K562 (cell line): ENCODE data around the gene SCNN1A. TPM values are rescaled to one million over a fixed set of nuclear protein-coding genes. Genes with fewer than 3 reads are reported as not detected.
"Not testable (repeated sequence)": the region's sequence is repeated elsewhere in the genome, so short reads cannot be mapped to it uniquely, and the experiment has no call there.

ENCODE experiments used
- ATAC-seq: fragments of 200-7000 bp; cut with Tn5 transposase; 3 replicates; pipeline ENCODE4 v1.9.1; 2020; ENCODE audit warnings: moderate library complexity
- BruUV-seq: library from RNA; stranded (reverse); fragments of 400-500 nt; replicated peaks from 2 replicates; lab custom pipeline; 2021; lab: Mats Ljungman, UMichigan
- CTCF ChIA-PET: fragments of 300-600 bp; formaldehyde crosslinking; extraction: SDS; loops from one replicate; lab custom pipeline; 2021; ENCODE audit warnings: low intra/inter-chr PET ratio; lab: Yijun Ruan, JAX
- POLR2A ChIA-PET: fragments of 300-600, 350-650 bp; sonication (Branson Sonifier 250); formaldehyde crosslinking; extraction: SDS; loops from one replicate; lab custom pipeline; 2021; ENCODE audit warnings: antibody characterized with exemption, inconsistent platforms; lab: Yijun Ruan, JAX
- DNase-seq, 4 experiments: peaks; one replicate each; pipeline versions ENCODE4 v3.0.0 to v3.0.0-alpha.2; 2011 to 2018; ENCODE audit warnings: low spot score in 3 of 4, mixed read lengths in 3 of 4; ENCODE audit errors: extremely low read depth in 1 of 4
- FAIRE-seq: peaks from 2 replicates; lab custom pipeline; 2011; peaks lifted over from hg19 to GRCh38; lab: Jason Lieb, UNC
- H2AFZ ChIP-seq: 2 replicates; pipeline ENCODE4 v1.6.0; 2011; ENCODE audit warnings: low read depth, low read length, control low read depth, inconsistent platforms
- H3K27ac ChIP-seq: fragments of 200-600 bp; 3 replicates; pipeline ENCODE4 v1.8.0; 2011; ENCODE audit warnings: low read depth, mild to moderate bottlenecking, control low read depth, inconsistent platforms, low read length, moderate library complexity, mixed read lengths; ENCODE audit errors: extremely low read depth
- H3K27me3 ChIP-seq, 2 experiments: fragments of 300-600 bp in 1 of 2; 2 replicates in 1 of 2; 3 replicates in 1 of 2; pipeline versions ENCODE4 v1.6.0 to v1.8.0; 2011; ENCODE audit warnings: inconsistent platforms in 2 of 2, low read length in 2 of 2, mild to moderate bottlenecking in 1 of 2, mixed read lengths in 1 of 2, moderate library complexity in 1 of 2; ENCODE audit not compliant: control insufficient read depth in 2 of 2, insufficient read depth in 2 of 2
- H3K36me3 ChIP-seq: fragments of 300-600 bp; 3 replicates; pipeline ENCODE4 v1.8.0; 2011; ENCODE audit warnings: mild to moderate bottlenecking, low read length, inconsistent platforms; ENCODE audit not compliant: control insufficient read depth, insufficient read depth
- H3K4me1 ChIP-seq, 2 experiments: fragments of 200-600 bp in 1 of 2; replicated peaks in 1 of 2; 2 replicates in 1 of 2; 3 replicates in 1 of 2; pipeline versions ENCODE4 v1.5.1 to v1.8.0; 2011; ENCODE audit warnings: inconsistent platforms in 2 of 2, low read length in 2 of 2, mild to moderate bottlenecking in 1 of 2, mixed read lengths in 1 of 2, moderate library complexity in 1 of 2; ENCODE audit not compliant: control insufficient read depth in 2 of 2, insufficient read depth in 2 of 2
- H3K4me2 ChIP-seq: 2 replicates; pipeline ENCODE4 v1.6.1; 2011; ENCODE audit warnings: low read length, control low read depth, inconsistent platforms, mixed read lengths; ENCODE audit not compliant: insufficient read depth
- H3K4me3 ChIP-seq: fragments of 200-600 bp; sonication (generic), shearing (Covaris generic); 2 replicates; pipeline ENCODE4 v1.5.1; 2016; ENCODE audit warnings: control low read depth, inconsistent platforms
- H3K79me2 ChIP-seq: fragments of 200-600 bp; 3 replicates; pipeline ENCODE4 v1.8.0; 2011; ENCODE audit warnings: low read length, inconsistent platforms; ENCODE audit not compliant: control insufficient read depth, insufficient read depth
- H3K9ac ChIP-seq, 2 experiments: 2 replicates each; pipeline versions ENCODE4 v1.6.0 to v1.6.1; 2011; ENCODE audit warnings: low read depth in 2 of 2, low read length in 2 of 2, control low read depth in 1 of 2, inconsistent platforms in 1 of 2, mild to moderate bottlenecking in 1 of 2, mixed read lengths in 1 of 2; ENCODE audit not compliant: insufficient read depth in 1 of 2
- H3K9me1 ChIP-seq: one replicate; pipeline ENCODE4 v1.6.0; 2011; ENCODE audit warnings: inconsistent platforms, mild to moderate bottlenecking, low read length, moderate library complexity; ENCODE audit not compliant: control insufficient read depth, insufficient read depth
- H3K9me3 ChIP-seq: replicated peaks from 2 replicates; pipeline ENCODE4 v1.5.1; 2011; ENCODE audit warnings: low read depth, low read length, inconsistent platforms; ENCODE audit not compliant: control insufficient read depth, insufficient read depth
- H4K20me1 ChIP-seq: replicated peaks from 2 replicates; pipeline ENCODE4 v1.6.1; 2011; ENCODE audit warnings: low read length, inconsistent platforms, mixed read lengths; ENCODE audit not compliant: control insufficient read depth, insufficient read depth
- FOXK2 ChIP-seq, 2 experiments: fragments of 450-650 bp; IDR thresholded peaks in 1 of 2; conservative IDR thresholded peaks in 1 of 2; 2 replicates each; pipeline ENCODE4 v1.6.1; 2016; ENCODE audit warnings: low read depth in 2 of 2, mild to moderate bottlenecking in 1 of 2
- HIVEP1 ChIP-seq: fragments of 250-450 bp; sonication (Bioruptor Pico); IDR thresholded peaks from 2 replicates; pipeline ENCODE4 v1.4.0; 2020; ENCODE audit warnings: mild to moderate bottlenecking
- KDM5B ChIP-seq: fragments of 200-600 bp; sonication (generic); IDR thresholded peaks from 2 replicates; pipeline ENCODE4 v1.6.1; 2012; ENCODE audit warnings: low read depth, mild to moderate bottlenecking, moderate library complexity, low read length, control low read depth, inconsistent platforms; ENCODE audit not compliant: insufficient replicate concordance
- NFRKB ChIP-seq: fragments of 450-650 bp; IDR thresholded peaks from 2 replicates; pipeline ENCODE4 v1.6.1; 2016; ENCODE audit warnings: low read depth
- SMAD4 ChIP-seq: fragments of 250-450 bp; sonication (Bioruptor Pico); conservative IDR thresholded peaks from 2 replicates; pipeline ENCODE4 v1.8.0; 2021; ENCODE audit warnings: inconsistent platforms, mild to moderate bottlenecking, moderate library complexity
- TCF7L2 ChIP-seq: fragments of 150-350 bp; IDR thresholded peaks from 2 replicates; pipeline ENCODE4 v1.6.1; 2016; ENCODE audit warnings: low read depth, mild to moderate bottlenecking, low read length, moderate library complexity
- WGBS: fragments of 100-300 bp; shearing (Covaris generic); methylation state at CpG from one replicate; pipeline ENCODE4 v1.1.6; 2016; ENCODE audit warnings: low coverage, mixed read lengths; ENCODE audit not compliant: insufficient coverage; ENCODE audit errors: missing lambda C conversion rate; 5-methylcytosine and 5-hydroxymethylcytosine counted together
- in situ Hi-C: fragments of 300-500 bp; cut with MboI; formaldehyde crosslinking; loops from 4 replicates; pipeline ENCODE4 v1.15.0; 2018; ENCODE audit warnings: inconsistent platforms, mixed read lengths
- intact Hi-C: fragments of 100-400 bp; cut with micrococcal nuclease; formaldehyde crosslinking; loops from 2 replicates; pipeline ENCODE4 v1.14.2; 2022
- polyA plus RNA-seq, 8 experiments: library from polyadenylated mRNA; depleted of rRNA in 4 of 8; stranded (reverse) in 5 of 8; unstranded in 3 of 8; fragments of >200 nt; fragmentation: Nextera tagmentation in 2 of 8; fragmentation: Illumina TruSeq in 1 of 8; extraction: Ambion mirVana in 2 of 8; extraction: Trizol in 1 of 8; gene quantifications; 2 replicates each; pipeline versions ENCODE4 v1.2.1 to v1.2.3, GENCODE V29; 2011 to 2014; ENCODE audit warnings: inconsistent platforms in 1 of 8, missing spikeins in 1 of 8
- total RNA-seq, 7 experiments: library from RNA; depleted of rRNA in 6 of 7; stranded (reverse); fragments of >200 nt in 6 of 7; fragmentation: Illumina TruSeq in 2 of 7; extraction: Trizol in 2 of 7; gene quantifications; 2 replicates each; pipeline versions ENCODE4 v1.2.1 to v1.2.3, GENCODE V29; 2011 to 2021; ENCODE audit warnings: low replicate concordance in 1 of 7
- TF ChIP-seq, protein P1 (sequence below): fragments of 250-450 bp; sonication (Bioruptor Pico); IDR thresholded peaks from 2 replicates; pipeline ENCODE4 v1.8.0; 2021; ENCODE audit warnings: moderate library complexity, mild to moderate bottlenecking, inconsistent platforms
- TF ChIP-seq, protein P2 (sequence below): IDR thresholded peaks from 2 replicates; pipeline ENCODE4 v1.6.1; 2011; ENCODE audit warnings: borderline replicate concordance, low read depth, mild to moderate bottlenecking, moderate library complexity, low read length; ENCODE audit not compliant: insufficient read depth, poor library complexity, severe bottlenecking

SCNN1A gene
- total and polyA plus RNA-seq, 9 of the 15 experiments (the other 6 are each of a cell fraction or from before 2014, with no cell fraction given): 0.15 to 0.49 (median 0.32) TPM; not detected in 5

- FAIRE-seq, H2AFZ ChIP-seq, BruUV-seq, H3K27me3 ChIP-seq, H3K9me3 ChIP-seq, DNase-seq, CTCF ChIA-PET, H3K9me1 ChIP-seq, H4K20me1 ChIP-seq, ATAC-seq: not testable (repeated sequence)
- Histone ChIP-seq H3K4me1 (peaks cover 52 to 66% of the 10 kb centered on the region in 2 experiments), H3K9ac (peak overlapping the region in 1 of 2 experiments; percentile 4; a peak in 1 of 4 replicates), H3K27ac (peak overlapping the region; percentile 98; the same call in 1 of the 3 replicates), H3K79me2 (peaks cover 71% of the 10 kb centered on the region), H3K36me3 (peaks cover 26% of the 10 kb centered on the region; the same call in 2 of the 3 replicates), H3K4me3 (0 out of 2 replicates have a peak overlapping the region, but pooled peaks have one; percentile 39), H3K4me2 (peak overlapping the region; percentile 88; the same call in 1 of the 2 replicates)
- in situ Hi-C loops: loop anchor here (5.0 kb wide), 1 partner anchor 34 kb away; no protein-coding TSS in a partner anchor
- 71% methylated on average over 5 of the region's 8 CpGs for WGBS
- intact Hi-C loops: loop anchor here (5.0 kb wide), 1 partner anchor 134 kb away; the partner anchor contains the start of gene VAMP1
- POLR2A ChIA-PET: interaction anchor here (0.6 to 4.7 kb wide), 3 partner anchors 11 to 705 kb away, joined by 3 to 38 read pairs (median 7); no protein-coding TSS in a partner anchor
These were observed 36.8 kb downstream of the SCNN1A start for GRCh38 chr12:6338536-6338935.

- Histone ChIP-seq H3K9ac (peak overlapping the region; percentile 11 to 93; a peak in 3 of 4 replicates), H2AFZ (peak overlapping the region; percentile 20; the same call in 1 of the 2 replicates), H3K79me2 (peaks cover 71% of the 10 kb centered on the region), H3K36me3 (peaks cover 31% of the 10 kb centered on the region; the same call in 2 of the 3 replicates), H3K9me1 (no peaks in the 10 kb centered on the region), H3K4me2 (peak overlapping the region; percentile 82), H4K20me1 (no peaks in the 10 kb centered on the region), H3K4me3 (peak overlapping the region; percentile 39), H3K9me3 (no peaks in the 10 kb centered on the region), H3K27ac (peak overlapping the region; percentile 98), H3K4me1 (peaks cover 47 to 61% of the 10 kb centered on the region in 2 experiments), H3K27me3 (no peaks in the 10 kb centered on the region)
- DNase-seq (no peak), FAIRE-seq (peak; percentile 77), ATAC-seq (no peak)
- WGBS: 24% methylated on average over 12 of the region's 12 CpGs
- no TSS peak for BruUV-seq
- ChIA-PET CTCF (no interaction called here), POLR2A (interaction anchor here (1.1 to 4.7 kb wide), 2 partner anchors 11 to 133 kb away, joined by 3 to 38 read pairs; partner anchors contain the start of gene VAMP1)
- intact Hi-C loops (loop anchor here (5.0 kb wide), 1 partner anchor 134 kb away; the partner anchor contains the start of gene VAMP1), in situ Hi-C loops (loop anchor here (5.0 kb wide), 1 partner anchor 34 kb away; no protein-coding TSS in a partner anchor)
- TF ChIP-seq, protein P1, sequence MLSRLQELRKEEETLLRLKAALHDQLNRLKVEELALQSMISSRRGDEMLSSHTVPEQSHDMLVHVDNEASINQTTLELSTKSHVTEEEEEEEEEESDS (CRISPR knock-in tag): no peak
- no peak for TF ChIP-seq NFRKB
- TF ChIP-seq KDM5B: no peak
- TF ChIP-seq FOXK2 (conservative IDR thresholded peaks at IDR 0.05 in 1 of 2, IDR thresholded peaks at IDR 0.05 in 1 of 2; ENCODE audit: low read depth in 2 of 2): no peak
- TF ChIP-seq SMAD4 (CRISPR knock-in tag): no peak
- TF ChIP-seq HIVEP1 (CRISPR knock-in tag): no peak
- TF ChIP-seq, protein P2, sequence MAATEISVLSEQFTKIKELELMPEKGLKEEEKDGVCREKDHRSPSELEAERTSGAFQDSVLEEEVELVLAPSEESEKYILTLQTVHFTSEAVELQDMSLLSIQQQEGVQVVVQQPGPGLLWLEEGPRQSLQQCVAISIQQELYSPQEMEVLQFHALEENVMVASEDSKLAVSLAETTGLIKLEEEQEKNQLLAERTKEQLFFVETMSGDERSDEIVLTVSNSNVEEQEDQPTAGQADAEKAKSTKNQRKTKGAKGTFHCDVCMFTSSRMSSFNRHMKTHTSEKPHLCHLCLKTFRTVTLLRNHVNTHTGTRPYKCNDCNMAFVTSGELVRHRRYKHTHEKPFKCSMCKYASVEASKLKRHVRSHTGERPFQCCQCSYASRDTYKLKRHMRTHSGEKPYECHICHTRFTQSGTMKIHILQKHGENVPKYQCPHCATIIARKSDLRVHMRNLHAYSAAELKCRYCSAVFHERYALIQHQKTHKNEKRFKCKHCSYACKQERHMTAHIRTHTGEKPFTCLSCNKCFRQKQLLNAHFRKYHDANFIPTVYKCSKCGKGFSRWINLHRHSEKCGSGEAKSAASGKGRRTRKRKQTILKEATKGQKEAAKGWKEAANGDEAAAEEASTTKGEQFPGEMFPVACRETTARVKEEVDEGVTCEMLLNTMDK: no peak
- no peak for TF ChIP-seq TCF7L2
These were observed 37.4 kb downstream of the SCNN1A start for GRCh38 chr12:6337958-6338433.
